Measurements from ENCODE around the gene TANK. TPM values are rescaled to one million over a fixed set of nuclear protein-coding genes. Genes with fewer than 3 reads are reported as not detected.

TANK gene
- total and polyA plus RNA-seq, 2 of the 13 experiments (the other 11 are each of a cell fraction or from before 2014, with no cell fraction given): 66.9 to 96.1 TPM

- TF ChIP-seq ZNF557 (CRISPR knock-in tag; IDR thresholded peaks at IDR 0.05) (no peak; the same call in 1 of the 2 replicates), NFE2L2 (IDR thresholded peaks at IDR 0.05; ENCODE audit: low read length) (no peak; the same call in 1 of the 2 replicates), ZNF746 (CRISPR knock-in tag; IDR thresholded peaks at IDR 0.05) (peak; percentile 76), ZNF280B (CRISPR knock-in tag; IDR thresholded peaks at IDR 0.05; ENCODE audit: borderline replicate concordance) (peak; percentile 94; the same call in 1 of the 2 replicates), ZBTB1 (CRISPR knock-in tag; IDR thresholded peaks at IDR 0.05; ENCODE audit: borderline replicate concordance) (peak; percentile 15; the same call in 1 of the 2 replicates), KLF9 (CRISPR knock-in tag; IDR thresholded peaks at IDR 0.05; ENCODE audit: low read depth) (peak; percentile 87; the same call in 1 of the 2 replicates), ZNF337 (CRISPR knock-in tag; IDR thresholded peaks at IDR 0.05; ENCODE audit: borderline replicate concordance, low read depth) (peak; percentile 99), ZNF354B (CRISPR knock-in tag; IDR thresholded peaks at IDR 0.05) (peak; percentile 68; the same call in 1 of the 2 replicates), ZNF780A (CRISPR knock-in tag; IDR thresholded peaks at IDR 0.05) (peak; percentile 81), FOXC1 (CRISPR knock-in tag; IDR thresholded peaks at IDR 0.05; ENCODE audit: borderline replicate concordance) (peak; percentile 96), AHDC1 (CRISPR knock-in tag; IDR thresholded peaks at IDR 0.05; ENCODE audit: borderline replicate concordance) (peak; percentile 54; the same call in 1 of the 2 replicates), NBN (conservative IDR thresholded peaks at IDR 0.05) (no peak), ZNF20 (CRISPR knock-in tag; IDR thresholded peaks at IDR 0.05) (peak; percentile 95; the same call in 1 of the 2 replicates), TP53 (CRISPR knock-in tag; conservative IDR thresholded peaks at IDR 0.05) (peak; percentile 56; the same call in 1 of the 2 replicates), NFAT5 (CRISPR knock-in tag; IDR thresholded peaks at IDR 0.05) (peak; percentile 93)
These were observed at the start of gene TANK (continued) for GRCh38 chr2:161160226-161161073.

All from HepG2 (cell line).